HG03378 (cell line): ENCODE measurements around the gene SFT2D3.
A peak's percentile ranks its signal among the peaks of the same experiment; 100 is the strongest.

Source experiments
- ATAC-seq: cut with Tn5 transposase; IDR thresholded peaks from one replicate; pipeline ENCODE4 v1.9.1; 2021; ENCODE audit warnings: mild to moderate bottlenecking, moderate library complexity; ENCODE audit not compliant: unreplicated experiment

The SFT2D3 gene

DNA sequence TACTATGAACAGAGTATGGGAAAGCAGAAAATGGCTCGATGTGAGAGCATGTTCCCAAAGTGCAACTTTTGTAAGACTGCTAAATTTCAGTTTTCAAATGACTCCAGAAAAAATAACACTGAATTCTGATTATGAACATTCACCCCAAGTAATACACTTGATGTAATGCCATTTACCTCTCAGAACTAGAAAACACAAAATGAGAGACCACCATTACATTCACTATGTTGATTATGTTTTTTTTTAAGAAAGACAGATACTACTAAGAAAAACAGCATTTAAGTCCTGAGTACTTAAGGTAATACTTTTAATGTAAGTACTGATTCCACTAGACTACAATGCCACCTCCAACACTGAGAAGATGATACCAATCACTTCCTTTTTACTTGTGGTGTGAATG lies 38.5 kb downstream of the SFT2D3 start:
- ATAC-seq = no peak

DNA sequence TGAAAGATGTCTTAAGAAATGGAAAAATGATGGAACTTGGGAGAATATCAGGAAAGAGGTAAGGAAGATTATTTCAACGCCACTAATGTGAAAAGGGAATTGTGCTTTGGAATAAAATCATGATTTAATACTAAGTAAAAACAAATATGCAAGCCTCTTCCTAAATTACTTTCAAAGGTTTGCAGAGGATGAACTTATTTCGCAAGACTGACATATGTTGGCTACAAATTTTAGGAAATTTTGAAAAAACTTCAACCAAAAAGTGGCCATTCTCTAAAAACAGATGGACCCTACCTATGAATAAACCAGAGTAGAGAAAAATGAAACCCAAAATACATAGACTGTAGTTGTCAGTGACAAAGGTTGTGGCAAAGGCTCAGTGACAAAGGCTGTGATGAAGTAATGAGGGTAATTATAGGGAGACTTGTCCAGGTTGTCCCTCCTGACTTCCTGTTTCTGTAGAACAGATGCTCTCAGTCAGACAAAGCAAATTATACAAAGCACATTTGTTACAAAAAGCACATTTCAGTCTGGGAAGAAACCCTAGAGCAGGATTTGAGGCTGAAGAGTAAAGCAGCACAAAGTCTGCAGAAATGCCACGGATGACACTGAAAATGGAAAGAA lies 39.5 kb downstream of the SFT2D3 start:
- no peak for ATAC-seq

DNA sequence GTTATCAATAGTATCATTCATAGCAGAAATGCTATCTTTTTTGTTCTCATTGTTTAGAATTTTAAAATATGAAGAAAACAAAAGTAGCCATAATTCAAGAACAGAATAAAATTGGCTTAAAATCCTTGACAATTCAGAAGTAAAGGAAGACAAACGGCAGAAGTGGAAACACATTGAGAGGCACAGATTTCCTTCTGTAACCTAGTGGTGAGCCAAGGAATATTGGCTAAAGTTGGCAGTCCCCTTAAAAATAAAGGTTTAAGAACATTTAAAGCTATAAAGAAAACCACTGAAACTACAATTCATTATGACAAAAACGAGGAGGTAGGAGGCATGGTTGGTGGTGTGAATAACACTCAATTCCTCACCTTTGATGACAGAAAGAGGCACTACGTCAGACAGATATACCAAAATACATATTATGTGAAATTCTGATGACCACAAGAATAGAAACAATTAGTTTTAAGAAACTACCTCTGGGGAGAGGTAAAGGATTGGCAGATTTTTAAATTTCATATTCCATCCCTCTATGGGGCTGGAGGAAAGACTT lies 42.3 kb downstream of the SFT2D3 start:
- ATAC-seq = no peak

DNA sequence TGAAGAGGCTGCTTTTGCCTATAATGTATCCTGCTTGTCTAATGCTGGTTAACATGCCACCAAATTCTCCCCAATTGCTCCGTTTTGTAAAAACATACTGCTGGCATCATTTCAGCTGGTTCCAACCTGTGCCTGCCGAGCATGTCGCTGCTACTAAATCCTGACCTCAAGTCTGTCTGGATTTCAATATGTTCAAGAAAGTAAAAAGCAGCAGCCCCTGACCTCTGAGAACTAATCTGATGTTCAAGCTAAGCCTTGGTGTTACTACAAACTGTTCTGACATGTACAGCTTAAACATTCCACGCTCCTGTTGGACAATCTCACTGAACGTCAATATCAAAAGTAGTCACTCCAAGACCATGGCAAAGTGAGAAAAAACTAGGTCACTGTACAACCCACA lies 46.3 kb downstream of the SFT2D3 start:
- ATAC-seq = no peak

DNA sequence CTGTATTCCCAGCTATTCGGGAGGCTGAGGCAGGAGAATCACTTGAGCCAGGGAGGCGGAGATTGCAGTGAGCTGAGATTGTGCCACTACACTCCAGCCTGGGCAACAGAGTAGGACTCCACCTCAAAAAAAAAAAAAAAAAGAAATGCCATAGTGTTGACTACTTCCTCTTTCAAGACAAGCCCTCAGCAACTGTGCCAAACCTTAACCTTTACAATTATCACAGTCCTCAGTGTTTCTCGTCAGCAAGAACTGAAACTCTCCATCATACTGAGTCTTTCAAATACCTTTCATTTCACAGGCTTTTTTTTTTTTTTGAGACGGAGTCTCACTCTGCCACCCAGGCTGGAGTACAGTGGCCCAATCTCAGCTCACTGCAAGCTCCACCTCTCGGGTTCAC lies 48.2 kb downstream of the SFT2D3 start:
- peak; percentile 96 for ATAC-seq

DNA sequence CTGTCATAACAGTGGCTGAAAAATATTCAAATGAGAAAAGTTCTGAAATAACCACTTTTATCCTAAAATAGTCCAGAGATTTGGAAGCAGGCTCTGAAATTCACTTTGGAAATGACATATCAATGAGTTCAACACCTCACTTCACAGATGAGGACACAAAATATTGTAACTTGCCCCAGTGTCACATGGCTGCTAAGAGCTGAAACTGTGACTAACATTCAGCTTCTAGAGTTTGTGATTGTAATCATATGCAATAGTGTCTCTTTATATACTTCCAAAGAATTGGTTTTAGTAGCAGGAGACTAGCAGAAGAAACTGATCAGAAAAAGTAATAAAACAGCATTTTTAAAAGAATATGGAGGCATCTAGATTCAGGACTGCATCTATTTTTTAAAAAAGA lies 52.1 kb downstream of the SFT2D3 start:
- no peak for ATAC-seq

DNA sequence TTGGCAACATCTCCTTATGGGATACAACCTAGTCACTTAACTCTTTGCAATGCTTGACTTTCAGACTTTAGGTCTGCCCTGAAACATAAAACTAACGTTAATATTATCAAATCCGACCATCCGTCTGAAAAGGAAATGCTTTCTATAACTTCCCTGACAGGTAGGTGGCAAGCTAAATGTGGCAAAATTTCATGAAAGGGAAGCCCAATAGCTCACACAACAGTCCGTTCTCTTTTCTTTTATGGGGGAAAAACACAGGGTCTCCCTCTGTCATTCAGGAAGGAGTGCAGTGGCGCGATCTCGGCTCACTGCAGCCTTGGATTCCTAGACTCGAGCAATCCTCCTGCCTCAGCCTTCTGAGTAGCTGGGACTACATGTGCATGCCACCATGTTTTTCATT lies 52.9 kb downstream of the SFT2D3 start:
- no peak for ATAC-seq
